NCI-H526 (cell line): ENCODE results near the gene TRMT5.
A peak's percentile ranks its signal among the peaks of the same experiment; 100 is the strongest.

Experiments
- DNase-seq, 2 experiments: peaks; one replicate each; lab custom pipeline; 2025; lab: John Stamatoyannopoulos, UW

Gene TRMT5, protein sequence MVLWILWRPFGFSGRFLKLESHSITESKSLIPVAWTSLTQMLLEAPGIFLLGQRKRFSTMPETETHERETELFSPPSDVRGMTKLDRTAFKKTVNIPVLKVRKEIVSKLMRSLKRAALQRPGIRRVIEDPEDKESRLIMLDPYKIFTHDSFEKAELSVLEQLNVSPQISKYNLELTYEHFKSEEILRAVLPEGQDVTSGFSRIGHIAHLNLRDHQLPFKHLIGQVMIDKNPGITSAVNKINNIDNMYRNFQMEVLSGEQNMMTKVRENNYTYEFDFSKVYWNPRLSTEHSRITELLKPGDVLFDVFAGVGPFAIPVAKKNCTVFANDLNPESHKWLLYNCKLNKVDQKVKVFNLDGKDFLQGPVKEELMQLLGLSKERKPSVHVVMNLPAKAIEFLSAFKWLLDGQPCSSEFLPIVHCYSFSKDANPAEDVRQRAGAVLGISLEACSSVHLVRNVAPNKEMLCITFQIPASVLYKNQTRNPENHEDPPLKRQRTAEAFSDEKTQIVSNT

DNA sequence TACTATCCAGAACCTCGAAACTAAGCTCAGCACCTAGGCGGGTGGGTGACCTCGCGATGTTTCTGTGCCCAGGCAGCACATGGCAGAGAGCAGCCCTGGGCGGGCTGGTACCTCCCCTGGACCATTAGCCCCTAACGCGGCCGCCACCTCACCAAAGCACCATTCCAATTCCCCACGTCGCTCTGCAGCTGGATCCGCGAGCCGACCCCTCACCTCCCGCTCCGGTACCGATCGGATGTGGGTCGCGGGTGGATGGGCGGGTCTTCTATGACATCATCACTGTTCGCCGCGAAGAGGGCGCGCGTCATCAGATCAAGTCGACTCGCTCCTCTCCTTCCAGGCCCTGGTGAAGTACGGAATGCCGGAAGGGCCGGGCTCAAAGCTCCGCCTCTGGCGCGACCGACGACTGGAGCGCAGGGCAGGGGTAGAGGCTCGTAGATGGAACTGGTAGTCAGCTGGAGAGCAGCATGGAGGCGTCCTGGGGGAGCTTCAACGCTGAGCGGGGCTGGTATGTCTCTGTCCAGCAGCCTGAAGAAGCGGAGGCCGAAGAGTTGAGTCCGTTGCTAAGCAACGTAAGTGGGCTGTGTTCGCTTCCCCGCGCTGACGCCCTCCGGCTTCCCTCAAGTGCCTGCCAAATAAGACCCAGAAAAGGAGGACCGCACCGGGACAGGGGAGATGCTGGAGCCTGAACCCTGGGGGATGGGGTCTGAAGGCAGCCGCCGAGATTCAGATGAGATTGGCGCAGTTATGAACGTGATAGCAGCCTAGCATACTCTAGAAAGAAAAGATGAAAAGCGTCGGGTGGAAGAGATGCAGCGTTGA, at the start of gene TRMT5, which contains the start of gene SLC38A6:
Gene TRMT5 (minus strand): TSS at position 269 of the 822 bp plus-strand sequence. CDS start 106 bp downstream, at position 163.
Gene SLC38A6 (plus strand): TSS at position 435 of the 822 bp plus-strand sequence. CDS start 33 bp downstream, at position 468.
- DNase-seq = peak; percentile 88 to 96

DNA sequence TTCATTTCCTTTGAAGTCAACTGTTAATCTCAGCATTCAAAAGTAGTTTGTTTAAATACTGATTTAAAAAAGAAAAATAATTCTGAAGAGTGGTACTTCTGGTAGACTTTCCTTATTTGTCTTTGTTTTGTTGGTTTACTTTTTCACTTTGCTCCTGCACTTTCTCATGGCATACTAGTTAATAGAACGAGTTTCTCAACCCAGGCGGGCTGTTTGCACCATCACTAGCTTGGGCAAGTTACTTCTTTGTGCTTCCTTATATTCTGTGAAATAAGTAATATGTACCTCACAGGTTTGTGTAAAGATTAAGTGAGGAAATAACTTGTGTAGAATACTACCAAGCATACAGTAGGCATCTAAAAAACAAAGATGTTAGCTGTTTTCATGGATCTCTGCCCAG, 45.6 kb upstream of the TRMT5 start:
- DNase-seq = no peak

DNA sequence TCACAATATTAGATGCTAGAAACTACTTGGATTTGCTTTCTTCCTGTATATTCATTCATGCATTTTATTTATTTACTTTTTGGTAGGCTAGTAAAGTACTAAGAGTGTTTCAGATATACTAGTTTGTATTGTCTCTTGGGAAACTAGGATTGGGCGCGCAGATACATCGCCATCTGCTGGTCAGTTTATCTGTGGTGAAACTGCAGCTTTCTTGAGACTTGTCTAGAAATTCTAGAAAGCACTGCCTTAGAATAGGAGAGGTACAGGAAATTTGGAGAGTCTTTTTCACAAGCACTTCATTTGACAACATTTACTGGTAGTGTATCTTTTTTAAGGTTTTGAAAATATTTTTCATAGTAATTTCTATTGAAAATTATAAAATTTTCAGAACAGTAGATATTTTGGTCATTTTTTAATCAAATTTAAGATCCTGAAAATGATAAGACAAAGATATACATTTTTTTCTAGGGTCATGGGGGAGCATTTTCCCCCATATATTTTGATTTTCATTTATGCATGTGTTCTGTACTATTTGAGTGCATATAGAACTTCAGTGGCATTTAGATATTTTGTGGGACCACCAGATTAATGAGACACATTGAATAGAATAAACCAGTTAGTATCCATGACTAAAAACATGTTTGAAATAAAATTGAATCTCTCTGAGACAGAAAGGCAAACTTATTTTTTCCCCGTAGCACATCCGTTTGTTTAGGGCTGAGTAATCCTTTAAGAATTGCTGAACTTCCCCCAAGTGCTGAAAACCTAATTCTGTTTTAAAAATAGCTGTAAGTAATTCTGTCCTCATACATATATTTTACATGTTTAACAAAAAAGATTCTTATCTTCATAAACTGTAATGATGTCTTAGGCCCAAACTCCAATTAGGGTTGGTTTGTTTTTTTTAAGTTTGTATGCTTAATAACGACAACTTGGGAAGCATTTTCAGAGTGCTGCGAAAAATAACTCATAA, 44.7 kb upstream of the TRMT5 start:
- DNase-seq = peak; percentile 56 to 85

DNA sequence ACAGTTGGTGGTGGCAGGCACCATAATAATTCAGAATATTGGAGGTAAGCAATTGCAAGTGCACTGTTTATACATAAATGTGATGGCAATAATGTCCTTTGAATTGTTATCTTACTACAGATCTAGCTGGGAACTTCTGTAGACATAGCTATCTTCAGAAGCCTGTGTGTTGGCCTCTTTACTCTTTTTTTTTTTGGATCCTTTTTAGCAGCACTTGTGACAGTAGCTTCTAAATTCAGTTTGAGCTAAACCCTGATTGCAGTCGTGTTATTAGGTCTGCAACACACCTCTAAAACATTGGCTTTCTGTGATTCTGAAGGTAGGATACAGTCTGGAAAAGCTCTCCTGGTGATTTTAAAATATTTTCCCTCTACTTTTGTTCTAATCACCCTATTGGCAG, 38.7 kb upstream of the TRMT5 start:
- DNase-seq = no peak

DNA sequence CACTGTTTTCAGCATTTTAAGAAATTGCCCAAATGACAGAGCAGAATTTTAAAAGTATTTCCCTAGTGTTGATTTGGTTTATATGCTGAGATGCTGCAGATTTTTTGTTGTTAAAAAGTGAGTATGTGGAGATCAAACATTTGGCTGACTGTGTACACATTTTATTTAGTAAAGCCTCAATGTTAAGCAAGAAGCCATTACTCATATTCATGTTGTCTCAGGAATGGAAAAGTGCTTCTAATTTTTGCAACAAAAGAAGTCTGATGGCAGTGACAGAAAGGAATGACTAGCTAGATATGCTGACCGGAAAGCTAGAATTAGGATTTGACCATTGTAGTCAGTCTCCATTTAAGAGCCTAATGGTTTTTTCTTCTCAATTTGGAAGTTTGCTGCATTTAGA, 22.7 kb upstream of the TRMT5 start:
- no peak for DNase-seq

DNA sequence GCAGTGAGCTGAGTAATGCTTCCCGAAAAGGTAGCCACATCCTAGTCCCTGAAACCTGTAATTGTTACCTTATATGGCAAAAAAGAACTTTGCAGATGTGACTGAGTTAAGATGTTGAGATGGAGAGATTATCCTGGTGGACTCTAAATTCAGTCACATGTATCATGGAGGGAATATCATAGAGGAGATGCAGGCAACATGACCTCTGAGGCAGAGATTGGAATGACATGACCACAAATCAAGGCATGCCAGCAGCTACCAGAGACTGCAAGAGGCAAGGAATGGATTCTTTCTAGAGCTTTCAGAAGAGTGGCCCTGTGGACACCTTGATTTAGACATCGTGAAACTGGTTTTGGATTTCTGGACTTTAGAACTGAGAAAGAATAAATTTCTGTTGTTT, 18.7 kb upstream of the TRMT5 start:
- DNase-seq = no peak

DNA sequence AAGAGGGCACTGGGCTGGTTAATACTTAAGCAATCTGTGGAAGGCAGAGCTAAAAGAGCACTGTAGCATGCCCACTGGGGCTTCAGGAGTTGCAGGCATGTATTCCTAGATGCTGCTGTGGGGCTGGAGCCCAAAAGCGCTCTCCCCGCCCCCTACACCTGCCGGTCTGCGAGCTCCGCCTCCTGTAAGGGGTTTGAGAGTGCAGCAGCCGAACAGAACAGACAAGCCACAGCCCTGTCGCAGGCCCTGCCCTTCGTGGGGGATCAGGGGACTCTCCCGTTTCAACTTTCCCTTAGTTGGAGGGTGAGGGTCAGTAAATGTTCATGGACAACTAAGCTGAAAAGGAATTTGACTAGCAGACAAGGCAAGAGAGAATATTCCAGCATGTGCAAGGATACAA, 17.7 kb upstream of the TRMT5 start:
- DNase-seq = no peak

DNA sequence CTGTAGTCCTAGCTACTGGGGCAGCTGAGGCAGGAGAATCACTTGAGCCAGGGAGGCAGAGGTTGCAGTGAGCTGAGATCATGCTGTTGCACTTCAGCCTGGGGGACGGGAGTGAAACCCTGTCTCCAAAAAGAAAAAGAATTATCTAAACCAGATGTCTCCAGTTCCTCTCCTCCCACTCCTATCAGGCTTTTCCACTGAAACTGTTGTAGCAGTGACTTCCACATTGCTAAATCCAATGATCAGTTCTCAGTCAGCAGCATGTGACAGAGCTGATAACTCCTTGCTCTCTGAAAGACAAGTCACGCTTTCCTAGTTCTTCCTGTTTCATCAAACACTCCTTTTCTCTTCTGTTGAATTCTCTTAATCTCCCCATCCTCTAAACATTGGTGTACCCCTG, 8.7 kb upstream of the TRMT5 start:
- no peak for DNase-seq

DNA sequence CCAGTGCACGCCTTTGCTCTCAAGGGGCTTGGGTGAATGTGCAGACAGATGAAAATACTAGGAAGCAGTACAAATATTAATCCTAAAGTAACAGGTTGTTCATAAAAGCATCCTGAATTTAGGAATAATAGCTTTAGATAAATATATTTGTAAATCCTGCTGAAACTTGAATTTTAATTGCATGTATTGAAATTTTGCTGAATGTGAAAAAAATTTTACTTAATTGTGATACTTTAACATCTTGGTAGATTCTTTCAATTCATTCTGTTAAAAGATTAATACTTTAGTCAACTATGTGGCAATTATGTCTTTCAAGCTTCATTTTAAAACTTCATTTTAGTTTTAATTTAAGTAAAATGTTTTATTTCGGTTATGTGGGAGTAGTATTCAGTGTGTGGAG, 5.6 kb upstream of the TRMT5 start:
- DNase-seq = no peak

DNA sequence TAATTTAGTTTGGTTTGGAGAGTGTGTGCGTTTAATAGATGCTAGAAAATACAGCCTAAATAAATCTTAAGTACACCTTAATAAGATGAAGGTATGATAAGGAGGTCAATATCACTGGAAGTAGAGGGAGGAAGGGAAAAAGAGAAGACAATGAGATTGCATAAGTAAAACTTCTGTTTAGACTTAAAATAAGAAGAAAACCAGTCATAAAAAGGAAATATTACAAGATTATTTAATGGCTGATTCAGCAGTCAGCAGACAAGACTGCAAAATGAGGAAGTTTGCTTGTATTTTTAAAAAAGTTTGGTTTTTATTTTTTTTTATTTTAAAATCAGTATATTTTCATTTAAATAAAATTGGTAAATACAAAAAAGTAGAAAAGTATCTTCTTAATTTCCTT, 3.3 kb upstream of the TRMT5 start:
- no peak for DNase-seq

DNA sequence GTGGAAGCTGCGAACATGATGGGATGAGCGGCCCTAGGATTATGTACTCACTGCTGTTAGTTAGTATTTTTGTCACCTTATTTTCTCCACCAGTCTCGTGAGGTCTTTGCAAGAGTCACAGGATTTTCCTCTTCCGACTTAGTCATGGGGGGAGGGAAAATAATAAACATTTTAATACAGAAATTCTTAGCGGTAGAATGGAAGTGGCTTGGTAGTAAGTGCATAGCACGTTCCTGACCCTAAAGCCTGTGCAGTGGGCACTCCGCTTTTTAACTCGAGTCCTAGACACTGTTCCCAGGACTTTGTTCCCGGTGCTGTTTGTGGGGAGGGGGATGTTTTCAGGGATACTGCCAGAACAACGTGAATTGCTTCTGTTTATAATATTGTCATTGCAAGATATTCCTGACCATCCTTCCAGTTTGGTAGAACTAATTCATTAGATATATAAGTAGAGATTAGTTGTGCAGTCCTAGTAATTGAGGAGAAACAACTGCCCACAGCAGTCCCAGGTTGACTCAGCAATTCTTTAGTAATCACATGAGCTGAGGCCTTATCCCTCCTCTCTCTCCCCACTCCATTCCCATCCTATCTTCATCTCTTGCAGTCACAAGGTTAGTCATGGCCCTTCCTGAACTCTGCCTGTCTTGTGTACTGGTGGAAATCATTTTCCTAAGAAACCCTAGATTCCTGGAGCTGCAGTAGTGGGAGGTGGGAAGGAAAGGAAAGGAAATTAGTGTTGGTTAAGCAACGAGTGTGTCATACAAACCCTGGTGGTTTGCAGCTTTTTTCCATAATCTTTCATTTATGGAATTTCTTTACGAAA, 965 bp upstream of the TRMT5 start:
- DNase-seq = peak in 1 of 2 experiments; percentile 28

DNA sequence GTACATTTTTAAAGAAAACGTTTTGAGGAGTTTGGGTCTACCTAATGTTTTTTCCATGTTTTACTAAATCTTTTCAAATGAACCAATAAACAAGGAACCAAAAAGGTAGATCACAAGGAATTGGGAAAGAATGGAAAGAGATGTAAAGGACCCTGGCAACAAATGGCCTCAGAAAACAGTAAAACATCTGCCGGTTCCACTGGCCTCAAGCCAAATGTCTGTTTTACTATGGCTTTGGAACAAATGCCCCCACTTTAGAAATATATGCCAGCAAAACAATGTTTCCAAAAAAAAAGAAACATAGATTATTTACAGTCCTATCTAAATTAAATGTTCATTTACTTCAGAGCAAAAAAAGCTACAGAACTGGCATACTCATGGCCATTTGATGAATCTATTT, 3.0 kb downstream of the TRMT5 start:
- no peak for DNase-seq

DNA sequence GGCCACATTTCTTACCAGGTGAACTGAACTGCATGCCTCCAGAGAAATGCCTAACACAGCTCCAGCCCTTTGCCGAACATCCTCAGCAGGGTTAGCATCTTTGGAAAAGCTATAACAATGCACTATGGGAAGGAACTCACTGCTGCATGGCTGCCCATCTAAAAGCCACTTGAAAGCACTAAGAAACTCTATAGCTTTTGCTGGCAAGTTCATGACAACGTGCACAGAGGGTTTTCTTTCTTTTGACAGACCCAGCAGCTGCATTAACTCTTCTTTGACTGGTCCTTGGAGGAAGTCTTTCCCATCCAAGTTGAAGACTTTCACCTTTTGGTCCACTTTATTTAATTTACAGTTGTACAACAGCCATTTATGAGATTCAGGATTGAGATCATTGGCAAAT, 5.3 kb downstream of the TRMT5 start:
- no peak for DNase-seq

DNA sequence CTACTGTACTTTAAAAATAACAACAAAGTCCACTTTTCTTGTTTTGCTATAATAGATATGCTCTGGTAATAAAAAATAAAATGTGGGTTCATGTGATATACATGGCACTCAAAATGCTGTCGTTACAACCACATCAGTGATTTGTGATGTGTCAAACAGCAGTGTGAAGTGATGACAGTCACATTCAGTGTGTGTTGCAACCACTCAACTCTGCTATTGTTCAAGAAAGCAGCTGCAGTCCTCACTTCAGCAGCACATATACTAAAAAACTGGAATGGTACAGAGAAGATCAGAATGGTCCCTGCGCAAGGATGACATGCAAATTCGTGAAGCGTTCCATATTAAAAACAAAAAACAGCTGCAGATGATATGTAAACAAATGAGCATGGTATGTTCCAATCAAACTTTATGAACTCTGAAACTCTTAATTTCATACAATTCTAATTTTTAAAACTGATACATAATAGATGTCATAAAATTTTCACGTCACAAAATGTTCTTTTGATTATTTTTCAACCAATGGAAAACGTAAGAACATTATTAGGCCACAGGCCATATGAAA, 6.7 kb downstream of the TRMT5 start:
- DNase-seq = peak in 1 of 2 experiments; percentile 32

DNA sequence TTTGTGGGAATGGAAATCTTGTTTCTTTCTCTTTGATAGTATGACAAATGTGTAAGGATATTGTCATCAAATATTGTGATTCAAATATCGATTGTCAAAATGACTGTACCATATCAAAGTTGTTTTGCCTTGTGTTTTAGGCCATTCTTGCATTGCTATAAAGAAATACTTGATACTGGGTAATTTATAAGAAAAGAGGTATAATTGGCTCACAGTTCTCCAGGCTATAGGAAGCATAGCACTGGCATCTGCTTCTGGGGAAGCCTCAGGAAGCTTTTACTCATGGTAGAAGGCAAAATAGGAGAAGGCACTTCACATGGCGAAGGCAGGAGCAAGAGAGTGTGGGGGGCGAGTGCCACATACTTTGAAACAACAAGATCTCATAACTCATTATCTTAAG, 7.8 kb downstream of the TRMT5 start:
- DNase-seq = no peak

DNA sequence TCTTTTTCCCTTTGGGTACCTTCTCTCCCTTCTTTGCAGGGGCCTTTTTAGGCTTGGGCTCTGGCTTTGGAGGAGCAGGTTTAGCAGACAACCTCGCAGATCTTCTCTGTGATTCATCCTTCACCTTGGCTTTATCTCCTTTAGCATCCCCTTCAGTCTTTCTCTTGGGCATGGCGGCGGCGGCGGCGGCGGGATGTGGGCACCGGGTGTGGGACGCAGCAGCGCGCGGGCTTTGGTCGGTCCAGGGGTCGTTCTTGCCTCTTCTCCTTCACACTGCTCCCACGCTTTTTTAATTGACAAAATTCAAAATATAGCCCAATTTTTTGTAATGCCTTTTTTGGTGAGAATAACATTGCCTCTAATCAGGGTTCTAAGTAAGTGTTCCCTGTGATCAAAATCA, 8.6 kb downstream of the TRMT5 start:
- DNase-seq = no peak

DNA sequence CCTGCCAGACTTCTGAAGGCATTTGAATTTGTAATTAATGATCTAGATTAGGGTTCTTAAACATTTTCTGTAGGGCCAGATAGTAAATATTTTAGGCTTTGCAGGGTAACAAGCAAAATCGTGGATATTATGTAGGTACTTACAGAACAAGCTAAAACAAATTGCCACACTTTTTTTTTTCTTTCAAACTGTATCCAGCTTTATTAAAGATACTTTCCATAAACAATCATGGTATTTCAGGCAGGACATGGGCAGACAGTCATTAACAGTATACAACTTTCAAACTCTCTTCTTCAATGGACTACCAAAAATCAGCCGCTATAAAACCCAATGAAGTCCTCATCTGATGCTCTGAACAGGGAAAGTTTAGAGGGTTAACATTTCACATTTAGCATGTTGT, 9.6 kb downstream of the TRMT5 start:
- DNase-seq = no peak

DNA sequence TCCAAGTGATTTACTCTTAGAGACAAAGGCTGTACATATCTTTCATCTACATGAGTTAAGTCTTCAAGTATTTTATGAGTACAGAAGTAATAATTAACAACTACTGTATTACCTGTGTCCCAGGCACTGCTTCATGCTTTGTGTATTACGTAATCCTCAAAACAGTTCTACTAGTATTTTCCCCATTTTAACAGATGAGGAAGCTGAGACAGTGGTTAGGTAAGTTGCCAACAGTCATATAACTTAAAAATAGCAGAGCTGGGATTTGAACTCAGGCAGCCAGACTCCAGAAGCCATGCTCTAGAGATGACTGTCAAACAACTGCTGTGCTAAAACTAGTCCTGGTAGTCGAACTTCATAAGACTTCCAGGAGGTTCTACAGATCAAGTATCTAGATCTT, 10.7 kb downstream of the TRMT5 start:
- no peak for DNase-seq

DNA sequence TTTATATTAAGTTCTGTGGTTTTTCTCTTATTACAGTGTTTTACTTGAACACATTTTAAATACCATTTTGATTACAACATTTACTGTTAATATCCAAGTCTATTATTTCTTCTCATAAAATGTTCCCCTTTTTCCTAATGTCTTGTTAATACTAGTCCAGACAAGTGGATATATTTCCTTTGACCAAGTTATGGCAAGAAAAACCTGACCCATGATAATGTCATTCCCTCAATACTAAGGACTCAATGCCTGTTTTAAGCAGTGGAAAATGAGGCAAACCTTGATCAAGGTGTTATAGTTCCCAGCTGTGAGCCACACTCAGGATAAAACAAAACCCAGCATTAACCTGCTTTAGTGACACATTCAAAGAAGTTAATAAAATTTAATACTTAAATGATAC, 12.2 kb downstream of the TRMT5 start:
- DNase-seq = no peak

DNA sequence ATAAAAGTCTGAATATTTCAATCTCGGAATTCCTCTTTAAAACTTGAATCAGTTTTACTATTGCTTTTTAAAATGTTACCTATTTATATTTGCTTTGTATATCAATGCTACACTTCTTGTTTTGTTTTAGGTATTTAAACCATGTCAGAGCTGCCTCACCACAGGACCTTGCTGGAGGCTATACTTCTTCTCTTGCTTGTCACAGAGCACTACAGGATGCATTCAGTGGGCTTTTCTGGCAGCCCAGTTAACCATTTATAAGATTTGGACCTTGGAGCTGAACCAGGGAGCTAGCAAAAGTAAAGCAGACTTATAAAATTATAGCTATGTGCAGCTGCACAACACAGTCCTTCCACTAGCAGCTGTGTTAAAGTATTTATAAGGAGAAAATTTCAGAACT, 12.8 kb downstream of the TRMT5 start:
- DNase-seq = no peak
